ENCODE data around the gene USHBP1. TPM values are rescaled to one million over a fixed set of nuclear protein-coding genes. Genes with fewer than 3 reads are reported as not detected.

USHBP1 gene
- total and polyA plus RNA-seq, 2 of the 13 experiments (the other 11 are each of a cell fraction or from before 2014, with no cell fraction given), result 0.15 to 1.5 TPM

DNA sequence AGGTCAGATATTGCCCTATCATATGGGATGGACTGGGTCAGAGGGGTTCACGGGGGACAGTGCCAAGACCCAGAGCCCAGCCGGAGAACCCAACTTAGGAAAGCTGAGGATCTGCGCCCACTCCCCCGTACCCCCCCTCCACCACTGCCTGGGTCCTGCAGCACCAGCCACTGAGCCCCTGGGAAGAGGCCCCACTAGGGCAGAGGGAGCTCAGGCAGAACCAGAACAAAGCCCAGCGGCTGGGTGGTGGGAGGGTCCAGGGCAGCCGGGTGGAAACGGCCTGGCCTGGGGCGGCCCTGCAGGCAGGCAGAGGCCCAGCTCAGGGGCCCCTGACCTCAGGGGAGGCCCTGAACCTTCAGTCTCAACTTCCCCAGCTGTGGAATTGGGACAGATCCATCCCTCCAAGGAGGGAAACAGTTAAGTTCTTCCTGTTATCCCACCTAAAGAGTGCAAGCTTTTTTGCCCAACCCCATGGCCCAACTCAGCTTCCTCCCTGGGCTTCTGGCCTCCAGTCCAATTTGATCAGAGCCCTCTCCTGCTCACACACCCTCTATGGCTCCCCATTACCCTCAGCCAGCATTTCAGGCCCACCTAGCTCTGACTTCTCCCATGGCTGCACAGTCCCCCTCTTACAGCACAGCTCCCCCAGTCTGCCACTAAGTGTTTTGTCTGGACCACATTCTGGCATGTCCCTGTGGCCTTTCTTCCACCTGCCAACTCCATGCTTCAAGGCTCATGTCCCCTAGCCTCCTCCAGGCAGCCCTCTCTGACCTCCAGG lies 21.9 kb downstream of the USHBP1 start (continued):
- TF ChIP-seq, protein P1, sequence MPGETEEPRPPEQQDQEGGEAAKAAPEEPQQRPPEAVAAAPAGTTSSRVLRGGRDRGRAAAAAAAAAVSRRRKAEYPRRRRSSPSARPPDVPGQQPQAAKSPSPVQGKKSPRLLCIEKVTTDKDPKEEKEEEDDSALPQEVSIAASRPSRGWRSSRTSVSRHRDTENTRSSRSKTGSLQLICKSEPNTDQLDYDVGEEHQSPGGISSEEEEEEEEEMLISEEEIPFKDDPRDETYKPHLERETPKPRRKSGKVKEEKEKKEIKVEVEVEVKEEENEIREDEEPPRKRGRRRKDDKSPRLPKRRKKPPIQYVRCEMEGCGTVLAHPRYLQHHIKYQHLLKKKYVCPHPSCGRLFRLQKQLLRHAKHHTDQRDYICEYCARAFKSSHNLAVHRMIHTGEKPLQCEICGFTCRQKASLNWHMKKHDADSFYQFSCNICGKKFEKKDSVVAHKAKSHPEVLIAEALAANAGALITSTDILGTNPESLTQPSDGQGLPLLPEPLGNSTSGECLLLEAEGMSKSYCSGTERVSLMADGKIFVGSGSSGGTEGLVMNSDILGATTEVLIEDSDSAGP (CRISPR knock-in tag; IDR thresholded peaks at IDR 0.05; ENCODE audit: borderline replicate concordance), result 0 out of 2 replicates have a peak, but pooled peaks have one; percentile 18
- no peak for TF ChIP-seq NFIB (CRISPR knock-in tag; IDR thresholded peaks at IDR 0.05; ENCODE audit: borderline replicate concordance)
- TF ChIP-seq ZNF121 (CRISPR knock-in tag; IDR thresholded peaks at IDR 0.05), result no peak
- TF ChIP-seq NFRKB (IDR thresholded peaks at IDR 0.05), result no peak
- 0 out of 2 replicates have a peak, but pooled peaks have one; percentile 20 for TF ChIP-seq MTA1 (CRISPR knock-in tag; IDR thresholded peaks at IDR 0.05; ENCODE audit: borderline replicate concordance)
- no peak for TF ChIP-seq NFE2 (CRISPR knock-in tag; IDR thresholded peaks at IDR 0.05)
- TF ChIP-seq EED (CRISPR knock-in tag; IDR thresholded peaks at IDR 0.05), result no peak
- TF ChIP-seq MTF2 (CRISPR knock-in tag; IDR thresholded peaks at IDR 0.05; ENCODE audit: borderline replicate concordance), result no peak
- TF ChIP-seq CC2D1A (CRISPR knock-in tag; IDR thresholded peaks at IDR 0.05), result no peak
- TF ChIP-seq NFIC (IDR thresholded peaks at IDR 0.05; ENCODE audit: low read length), result no peak
- TF ChIP-seq, protein P2, sequence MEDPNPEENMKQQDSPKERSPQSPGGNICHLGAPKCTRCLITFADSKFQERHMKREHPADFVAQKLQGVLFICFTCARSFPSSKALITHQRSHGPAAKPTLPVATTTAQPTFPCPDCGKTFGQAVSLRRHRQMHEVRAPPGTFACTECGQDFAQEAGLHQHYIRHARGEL (CRISPR knock-in tag; IDR thresholded peaks at IDR 0.05), result no peak

All from HepG2 (cell line).